A673 (cell line): Measurements from ENCODE around the gene AQP2. TPM values are rescaled to one million over a fixed set of nuclear protein-coding genes. Genes with fewer than 3 reads are reported as not detected.

ENCODE experiments used
- BruUV-seq: library from RNA; stranded (reverse); fragments of 400-500 nt; replicated peaks from 2 replicates; lab custom pipeline; 2021; lab: Mats Ljungman, UMichigan
- CTCF ChIA-PET: fragments of 300-600 bp; sonication (Branson Sonifier 250); formaldehyde crosslinking; loops from one replicate; lab custom pipeline; 2022; ENCODE audit warnings: antibody characterized with exemption; lab: Charles Lee
- POLR2A ChIA-PET: fragments of 300-600 bp; sonication (Branson Sonifier 250); formaldehyde crosslinking; loops from one replicate; lab custom pipeline; 2022; ENCODE audit warnings: antibody characterized with exemption; ENCODE audit not compliant: low non-redundant PET; lab: Charles Lee
- DNase-seq: peaks from one replicate; pipeline ENCODE4 v3.0.0-alpha.2; 2015; ENCODE audit warnings: low spot score
- H3K27ac ChIP-seq: fragments of 200-600 bp; sonication (generic); 2 replicates; pipeline ENCODE4 v1.5.1; 2016; ENCODE audit warnings: mixed run types, low read depth, mild to moderate bottlenecking, mixed read lengths, antibody characterized with exemption, low read length; ENCODE audit not compliant: poor library complexity, severe bottlenecking
- H3K27me3 ChIP-seq: fragments of 200-600 bp; sonication (generic); replicated peaks from 2 replicates; pipeline ENCODE4 v1.6.1; 2017; ENCODE audit warnings: mixed run types, low read depth, mild to moderate bottlenecking, mixed read lengths, antibody characterized with exemption, low read length; ENCODE audit not compliant: insufficient read depth, poor library complexity
- H3K36me3 ChIP-seq: fragments of 200-600 bp; sonication (generic); 2 replicates; pipeline ENCODE4 v1.6.1; 2016; ENCODE audit warnings: mixed run types, mild to moderate bottlenecking, mixed read lengths, antibody characterized with exemption, low read length; ENCODE audit not compliant: insufficient read depth, poor library complexity, severe bottlenecking
- H3K4me1 ChIP-seq: fragments of 200-600 bp; sonication (generic); 2 replicates; pipeline ENCODE4 v1.6.1; 2017; ENCODE audit warnings: mixed run types, mild to moderate bottlenecking, mixed read lengths, antibody characterized with exemption, low read length; ENCODE audit not compliant: insufficient read depth, poor library complexity, severe bottlenecking
- H3K4me3 ChIP-seq: fragments of 200-600 bp; sonication (generic); 2 replicates; pipeline ENCODE4 v1.5.1; 2016; ENCODE audit warnings: low read depth, mixed run types, mild to moderate bottlenecking, mixed read lengths, low read length; ENCODE audit not compliant: poor library complexity, severe bottlenecking
- H3K9me3 ChIP-seq: fragments of 200-600 bp; sonication (generic); 2 replicates; pipeline ENCODE4 v1.6.1; 2016; ENCODE audit warnings: mixed run types, low read depth, mild to moderate bottlenecking, mixed read lengths, antibody characterized with exemption, low read length; ENCODE audit not compliant: poor library complexity, severe bottlenecking
- CTCF ChIP-seq: fragments of 300-800, 200-600 bp; sonication (generic); conservative IDR thresholded peaks from 2 replicates; pipeline ENCODE4 v1.5.1; 2017; ENCODE audit warnings: low read depth, mild to moderate bottlenecking, antibody characterized with exemption, low read length, moderate library complexity, mixed read lengths
- EZH2 ChIP-seq: fragments of 200-600 bp; sonication (generic); IDR thresholded peaks from 2 replicates; pipeline ENCODE4 v1.6.1; 2017; ENCODE audit warnings: borderline replicate concordance, low read depth, mild to moderate bottlenecking, mixed read lengths, antibody characterized with exemption, low read length; ENCODE audit not compliant: poor library complexity, severe bottlenecking
- intact Hi-C: fragments of 100-400 bp; cut with micrococcal nuclease; formaldehyde crosslinking; loops from one replicate; pipeline ENCODE4 v1.10.0; 2022; ENCODE audit not compliant: unreplicated experiment
- total RNA-seq: library from RNA; stranded (reverse); gene quantifications from 2 replicates; pipeline ENCODE4 v1.2.3, GENCODE V29; 2021

The AQP2 gene
- total RNA-seq, 1 experiment from 2014 or later: not detected

GRCh38 chr12:49947593-49948226 is 2.8 kb upstream of the AQP2 start:
- Histone ChIP-seq H3K27ac (no peak overlapping the region), H3K27me3 (no peaks in the 10 kb centered on the region), H3K4me3 (no peak overlapping the region), H3K4me1 (no peaks in the 10 kb centered on the region), H3K36me3 (no peaks in the 10 kb centered on the region), H3K9me3 (no peaks in the 10 kb centered on the region)
- POLR2A ChIA-PET: no interaction called here
- no peak for DNase-seq
- BruUV-seq: no TSS peak
- intact Hi-C loops: loop anchor here (5.0 to 10.0 kb wide), 2 partner anchors 80 to 173 kb away; no protein-coding TSS in a partner anchor
- TF ChIP-seq CTCF: no peak
- no peak for TF ChIP-seq EZH2
- CTCF ChIA-PET: no interaction called here

GRCh38 chr12:49948866-49949845 is 1.4 kb upstream of the AQP2 start:
- BruUV-seq: no TSS peak
- Histone ChIP-seq H3K4me1 (no peaks in the 10 kb centered on the region), H3K27ac (no peak overlapping the region), H3K27me3 (no peaks in the 10 kb centered on the region), H3K36me3 (no peaks in the 10 kb centered on the region), H3K9me3 (no peaks in the 10 kb centered on the region), H3K4me3 (no peak overlapping the region)
- TF ChIP-seq CTCF (no peak), EZH2 (no peak)
- CTCF ChIA-PET: no interaction called here
- intact Hi-C loops: loop anchor here (5.0 to 10.0 kb wide), 2 partner anchors 82 to 174 kb away; no protein-coding TSS in a partner anchor
- no peak for DNase-seq
- POLR2A ChIA-PET: no interaction called here

GRCh38 chr12:49949866-49950265 is 671 bp upstream of the AQP2 start:
- no peaks in the 10 kb centered on the region for H3K36me3 ChIP-seq
- no peak overlapping the region for H3K4me3 ChIP-seq
- ChIA-PET CTCF (no interaction called here), POLR2A (no interaction called here)
- no peaks in the 10 kb centered on the region for H3K4me1 ChIP-seq
- peaks cover 5% of the 10 kb centered on the region for H3K27me3 ChIP-seq
- no peak overlapping the region for H3K27ac ChIP-seq
- intact Hi-C loops: loop anchor here (5.0 to 10.0 kb wide), 2 partner anchors 83 to 175 kb away; no protein-coding TSS in a partner anchor
- BruUV-seq: no TSS peak
- TF ChIP-seq CTCF (no peak), EZH2 (no peak)
- H3K9me3 ChIP-seq: no peaks in the 10 kb centered on the region
- DNase-seq: no peak
